Ecto neural progenitor cell (in vitro differentiated cells): Measurements from ENCODE around the gene CD74.
"Not testable (repeated sequence)": the region's sequence is repeated elsewhere in the genome, so short reads cannot be mapped to it uniquely, and the experiment has no call there.

ENCODE experiments used
- DNase-seq: peaks from one replicate; pipeline ENCODE4 v3.0.0-alpha.2; 2018; ENCODE audit warnings: low spot score

CD74 gene

DNA sequence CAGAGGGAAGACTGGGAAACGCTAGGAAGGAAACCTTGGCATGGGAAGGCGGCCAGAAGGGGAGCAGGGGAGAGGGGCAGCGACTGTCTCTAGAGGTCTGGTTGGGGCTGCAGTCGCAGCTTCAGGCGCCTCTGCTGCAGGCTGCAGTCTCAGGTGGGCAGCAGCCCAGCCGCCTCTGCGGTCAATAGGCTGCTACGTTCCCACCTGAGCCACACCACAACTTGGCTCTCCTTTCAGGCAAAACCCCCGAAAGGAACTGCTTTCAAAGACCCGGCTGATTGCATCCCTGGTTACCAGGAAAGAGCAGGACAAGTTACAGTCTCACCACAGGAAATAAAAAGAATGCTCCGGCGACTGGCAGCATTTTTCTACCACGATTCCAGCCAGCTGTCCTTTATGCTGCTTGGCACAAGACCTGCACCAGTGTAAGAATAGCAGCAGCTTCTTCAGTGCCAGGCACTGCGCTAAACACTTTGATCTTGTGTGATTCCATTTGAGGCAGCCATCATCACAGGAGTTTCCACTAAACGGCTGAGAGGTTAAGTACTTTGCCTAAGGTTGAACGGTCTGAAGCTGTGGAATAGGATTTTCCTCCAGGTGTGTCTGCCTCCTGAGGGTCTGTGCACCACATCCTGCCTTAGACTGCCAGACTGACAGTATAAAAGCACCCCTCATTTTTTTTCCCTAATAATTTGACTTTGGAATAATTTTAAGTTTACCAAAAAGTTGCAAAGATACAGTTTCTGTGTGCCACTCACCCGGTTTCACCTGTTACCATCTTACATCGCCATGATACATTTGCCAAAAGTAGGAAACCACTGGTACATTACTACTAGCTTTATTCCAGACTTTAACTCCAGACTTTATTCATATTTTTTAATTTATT is 29.3 kb upstream of the CD74 start:
- DNase-seq = no peak

DNA sequence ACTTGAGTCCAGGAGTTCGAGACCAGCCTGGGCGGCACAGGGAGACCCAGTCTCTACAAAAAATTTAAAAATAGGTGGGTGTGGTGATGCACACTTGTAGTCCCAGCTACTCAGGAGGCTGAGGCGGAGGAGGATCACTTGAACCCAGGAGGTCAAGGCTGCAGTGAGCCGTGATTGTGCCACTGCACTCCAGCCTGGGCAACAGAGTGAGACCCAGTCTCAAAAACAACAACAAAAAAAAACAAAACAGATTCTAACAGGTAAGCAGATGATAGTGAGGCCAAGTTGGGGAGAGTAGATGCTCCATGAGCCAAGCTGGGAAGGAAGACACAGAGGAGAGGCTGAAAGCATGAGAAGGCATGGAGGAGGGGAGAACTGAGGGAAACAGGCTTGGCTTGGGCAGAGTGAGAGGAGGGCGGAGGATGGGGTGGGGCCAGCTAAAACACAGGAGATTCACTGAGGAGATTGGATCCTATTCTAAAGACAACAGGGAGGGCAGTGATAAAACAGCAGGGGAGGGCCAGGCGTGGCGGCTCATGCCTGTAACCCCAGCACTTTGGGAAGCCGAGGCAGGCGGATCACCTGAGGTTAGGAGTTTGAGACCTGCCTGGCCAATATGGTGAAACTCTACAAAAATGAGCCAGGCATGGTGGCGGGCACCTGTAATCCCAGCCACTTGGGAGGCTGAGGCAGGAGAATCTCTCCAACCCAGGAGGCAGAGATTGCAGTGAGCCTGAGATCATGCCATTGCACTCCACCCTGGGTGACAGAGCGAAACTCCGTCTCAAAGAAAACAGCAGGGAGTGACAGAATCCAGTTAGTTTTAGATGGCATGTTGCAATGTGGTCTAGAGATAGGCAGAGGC is 28.5 kb upstream of the CD74 start:
- DNase-seq = no peak

DNA sequence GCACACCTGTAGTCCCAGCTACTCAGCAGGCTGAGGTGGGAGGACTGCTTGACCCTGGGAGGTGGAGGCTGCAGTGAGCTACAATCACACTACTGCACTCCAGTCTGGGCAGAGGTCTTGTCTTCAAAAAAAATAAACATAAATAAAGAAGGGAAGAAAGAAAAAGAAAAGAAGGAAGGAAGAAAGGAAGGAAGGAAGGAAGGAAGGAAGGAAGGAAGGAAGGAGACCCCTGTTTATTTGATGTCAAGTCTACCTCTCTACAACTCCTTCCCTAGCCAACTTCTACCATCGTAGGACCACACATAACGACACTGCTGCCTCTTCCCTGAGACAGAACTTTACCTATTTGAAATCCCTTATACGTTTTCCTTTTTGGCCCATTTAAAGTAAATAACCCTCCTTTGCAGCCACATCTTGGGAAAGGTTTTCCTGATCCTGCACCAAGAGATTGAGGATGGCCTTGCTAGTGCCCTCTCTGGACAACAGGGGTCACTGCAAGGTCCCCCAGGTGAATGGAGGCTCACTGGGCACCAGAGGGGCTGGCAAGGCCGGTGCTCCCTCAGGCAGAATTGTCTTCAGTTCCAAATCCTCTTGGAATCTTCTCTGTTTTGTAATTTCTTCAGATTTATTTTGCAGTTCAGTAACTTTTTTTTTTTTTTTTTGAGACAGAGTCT is 26.3 kb upstream of the CD74 start:
- no peak for DNase-seq

DNA sequence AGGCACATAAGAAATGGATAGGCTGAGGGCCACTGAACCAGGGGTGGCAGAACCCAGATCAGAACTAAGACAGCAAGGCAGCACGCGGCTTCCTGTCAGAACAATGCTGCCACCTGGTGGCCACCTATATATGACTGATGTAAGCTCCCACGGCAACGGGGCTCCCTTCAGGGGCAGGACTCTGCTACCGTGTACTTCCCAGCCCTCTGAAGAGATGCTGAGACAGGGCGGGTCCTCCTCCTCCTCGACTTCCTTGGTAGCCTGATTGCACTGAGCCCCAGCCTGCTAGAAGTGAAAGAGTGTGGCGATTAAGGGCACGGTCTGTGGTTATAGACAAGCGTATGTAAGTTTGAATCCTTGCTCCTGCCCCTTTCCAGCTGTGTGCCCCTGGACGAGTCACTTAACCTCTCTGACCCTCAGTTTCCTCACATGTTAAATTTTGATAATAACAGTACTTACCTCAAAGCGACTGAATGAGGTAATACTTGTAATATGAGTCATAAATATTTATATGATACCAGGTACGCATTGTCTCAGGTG is 23.5 kb upstream of the CD74 start:
- DNase-seq = peak; percentile 89

DNA sequence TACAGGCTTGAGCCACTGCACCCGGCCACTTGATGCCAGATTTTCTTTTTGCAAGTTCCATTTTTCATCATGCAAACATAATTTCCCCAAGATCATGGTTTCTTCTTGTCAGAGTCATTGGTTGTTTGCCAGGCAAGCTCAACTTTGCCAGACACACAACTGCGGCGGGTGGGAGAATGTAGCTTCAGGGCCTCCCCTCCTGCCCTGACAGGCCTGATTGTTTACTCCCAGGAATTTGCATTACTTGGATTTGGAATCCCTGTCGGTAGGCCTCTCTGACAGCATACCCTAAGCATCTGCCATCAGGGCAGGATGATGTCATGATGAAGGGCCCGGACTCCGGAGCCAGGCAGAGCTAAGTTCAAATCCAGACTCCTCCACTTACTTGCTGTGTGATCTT is 21.8 kb upstream of the CD74 start:
- no peak for DNase-seq

DNA sequence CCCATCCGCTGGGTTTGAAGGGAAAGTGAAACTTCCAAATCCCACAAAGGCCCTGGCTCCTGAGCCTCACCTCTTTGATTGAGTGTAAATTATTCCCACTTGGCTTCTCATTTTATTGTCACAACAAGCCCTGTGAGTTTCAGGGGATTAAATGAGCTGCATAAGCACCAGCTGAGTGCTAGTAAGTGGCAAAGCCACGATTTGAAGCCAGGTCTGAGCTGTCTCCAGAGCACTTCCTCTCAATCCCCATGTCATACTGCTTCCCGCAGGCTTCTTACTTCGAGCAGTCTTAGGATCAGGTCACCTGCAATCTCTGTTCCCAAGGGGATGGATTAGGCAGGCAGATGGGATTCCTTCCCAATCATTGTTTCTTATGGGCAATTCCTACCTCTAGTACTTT is 18.9 kb upstream of the CD74 start:
- no peak for DNase-seq

DNA sequence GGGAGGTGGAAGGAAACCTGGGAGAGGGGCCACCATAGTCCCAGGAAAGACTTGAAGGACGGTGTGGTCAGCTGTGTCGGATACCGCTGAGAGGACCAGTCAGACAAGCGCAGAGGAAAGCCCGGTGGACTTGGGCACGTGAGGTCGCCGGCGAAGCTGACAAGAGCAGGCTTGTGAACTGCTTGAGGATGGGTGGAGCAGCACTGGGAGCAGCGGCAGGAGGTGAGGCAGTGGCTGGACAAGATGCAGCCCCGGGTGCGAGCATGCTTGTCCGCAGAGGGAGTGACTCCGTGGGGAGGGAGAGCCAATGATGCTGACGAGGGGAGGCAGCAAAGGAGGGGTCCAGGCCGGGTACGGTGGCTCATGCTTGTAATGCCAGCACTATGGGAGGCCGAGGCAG is 18.3 kb upstream of the CD74 start:
- DNase-seq = no peak

DNA sequence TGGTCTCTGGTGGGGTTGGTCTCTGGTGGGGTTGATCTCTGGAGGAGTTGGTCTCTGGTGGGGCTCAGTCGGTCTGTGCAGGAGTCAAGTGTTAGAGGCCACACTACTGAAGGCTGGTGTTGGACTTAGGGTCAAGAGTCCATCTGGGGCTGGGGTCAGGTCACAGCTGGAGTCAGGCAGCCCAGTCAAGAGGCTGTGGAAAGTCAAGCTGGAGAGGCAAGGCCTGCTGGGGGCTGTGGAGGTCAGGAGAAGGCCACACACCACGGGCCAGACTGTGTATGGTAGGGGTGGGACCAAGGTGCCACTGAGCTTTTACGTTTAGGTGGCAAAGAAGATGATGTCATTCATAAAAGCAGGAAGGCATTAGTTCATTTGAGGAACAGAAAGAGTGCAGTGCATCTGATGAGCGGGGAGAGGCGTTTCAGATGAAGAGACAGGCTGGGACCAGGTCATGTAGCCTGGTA is 16.7 kb upstream of the CD74 start:
- DNase-seq = no peak

DNA sequence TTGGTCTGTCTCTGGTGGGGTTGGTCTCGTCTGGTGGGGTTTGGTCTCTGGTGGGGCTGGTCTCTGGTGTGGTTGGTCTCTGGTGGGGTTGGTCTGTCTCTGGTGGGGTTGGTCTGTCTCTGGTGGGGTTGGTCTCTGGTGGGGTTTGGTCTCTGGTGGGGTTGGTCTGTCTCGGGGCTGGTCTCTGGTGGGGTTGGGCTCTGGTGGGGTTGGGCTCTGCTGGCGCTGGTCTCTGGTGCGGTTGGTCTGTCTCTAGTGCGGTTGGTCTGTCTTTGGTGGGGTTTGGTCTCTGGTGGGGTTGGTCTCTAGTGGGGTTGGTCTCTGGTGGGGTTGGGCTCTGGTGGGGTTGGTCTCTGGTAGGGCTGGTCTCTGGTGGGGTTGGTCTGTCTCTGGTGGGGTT is 16.3 kb upstream of the CD74 start:
- no peak for DNase-seq

DNA sequence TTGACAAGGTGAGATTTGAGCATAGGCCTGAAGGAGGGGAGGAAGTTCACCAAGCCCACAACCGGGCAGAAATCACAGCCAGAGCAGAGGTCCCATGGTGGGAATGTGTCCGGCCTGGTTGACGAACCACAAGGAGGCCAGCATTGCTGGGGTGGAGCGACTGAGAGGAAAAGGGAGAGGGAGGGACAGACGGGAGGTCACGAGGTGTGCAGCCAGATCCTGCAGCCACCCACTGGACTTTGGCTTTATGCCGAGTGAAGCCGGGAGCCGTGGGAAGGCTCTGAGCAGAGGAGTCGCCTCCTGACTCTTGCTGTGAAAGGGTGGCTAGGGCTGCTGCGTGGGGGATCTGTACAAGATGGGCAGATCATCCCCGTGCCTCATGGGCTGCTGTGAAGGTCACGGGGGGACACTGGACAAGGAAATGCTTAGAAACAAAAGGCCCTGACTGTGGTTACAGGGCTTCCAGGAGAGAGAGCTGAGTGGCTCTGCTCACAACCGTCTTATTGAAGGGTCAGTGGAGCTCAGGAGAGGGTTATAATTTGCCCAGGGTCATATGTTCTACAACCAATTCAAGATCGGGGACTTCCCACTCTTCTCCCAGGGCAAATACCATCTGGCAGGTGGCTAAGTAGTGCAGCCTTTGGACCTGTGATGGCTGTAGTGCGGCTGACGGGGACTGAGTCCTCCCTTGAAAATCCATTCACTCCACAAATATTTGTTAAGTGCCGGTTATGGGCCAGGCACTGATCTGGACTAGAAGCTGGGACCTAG is 15.6 kb upstream of the CD74 start:
- DNase-seq = no peak

DNA sequence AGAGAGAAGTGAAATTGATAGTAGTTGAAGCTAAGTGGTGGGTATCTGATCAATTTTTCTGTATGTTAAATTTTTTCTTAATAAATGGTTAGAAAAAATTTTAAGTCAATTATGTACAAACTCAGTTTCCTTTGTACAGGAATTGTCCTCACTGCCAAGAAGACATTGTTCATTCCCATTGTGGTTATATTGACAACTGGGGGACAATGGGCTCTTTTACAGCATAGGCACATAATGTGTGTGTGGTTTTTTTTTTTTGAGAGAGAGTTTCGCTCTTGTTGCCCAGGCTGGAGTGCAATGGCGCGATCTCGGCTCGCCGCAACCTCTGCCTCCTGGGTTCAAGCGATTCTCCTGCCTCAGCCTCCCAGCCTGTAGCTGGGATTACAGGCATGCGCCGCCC is 13.5 kb upstream of the CD74 start:
- not testable (repeated sequence) for DNase-seq

DNA sequence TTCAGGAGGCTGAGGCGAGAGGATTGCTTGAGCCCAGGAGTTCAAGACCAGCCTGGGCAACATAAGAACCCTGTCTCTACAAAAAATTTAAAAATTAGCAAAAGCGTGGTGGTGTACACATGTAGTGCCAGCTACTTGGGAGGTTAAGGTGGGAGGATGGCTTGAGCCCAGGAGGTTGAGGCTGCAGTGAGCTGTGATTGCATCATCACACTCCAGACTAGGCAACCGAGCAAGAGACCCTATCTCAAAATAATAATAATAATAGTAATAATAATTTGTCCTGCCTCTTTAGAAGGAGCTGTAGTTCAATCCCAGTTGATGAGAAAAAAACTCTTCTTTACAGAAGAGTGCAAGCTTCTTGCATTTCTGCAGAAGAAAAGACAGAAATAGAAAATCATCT is 10.0 kb upstream of the CD74 start:
- DNase-seq = no peak

DNA sequence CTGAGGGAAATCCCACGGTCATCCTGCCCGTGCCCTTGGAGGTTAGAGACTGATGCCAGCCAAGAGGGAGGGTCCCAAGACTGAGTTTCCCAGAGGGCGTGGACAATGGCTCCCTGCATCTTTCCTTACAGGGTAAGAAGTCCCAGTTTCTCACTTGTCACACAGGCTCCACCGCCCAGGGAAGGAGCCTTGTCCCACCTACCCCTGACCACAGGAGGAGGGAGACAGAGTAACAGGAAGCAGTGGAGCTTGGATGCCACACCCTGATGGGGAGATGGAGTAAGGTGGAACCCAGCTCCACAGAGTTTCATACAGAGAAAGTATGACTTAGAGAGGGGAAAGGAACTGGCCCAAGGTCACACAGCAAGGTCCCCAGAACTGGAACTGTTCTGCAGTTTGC is 9.4 kb upstream of the CD74 start:
- DNase-seq = no peak

DNA sequence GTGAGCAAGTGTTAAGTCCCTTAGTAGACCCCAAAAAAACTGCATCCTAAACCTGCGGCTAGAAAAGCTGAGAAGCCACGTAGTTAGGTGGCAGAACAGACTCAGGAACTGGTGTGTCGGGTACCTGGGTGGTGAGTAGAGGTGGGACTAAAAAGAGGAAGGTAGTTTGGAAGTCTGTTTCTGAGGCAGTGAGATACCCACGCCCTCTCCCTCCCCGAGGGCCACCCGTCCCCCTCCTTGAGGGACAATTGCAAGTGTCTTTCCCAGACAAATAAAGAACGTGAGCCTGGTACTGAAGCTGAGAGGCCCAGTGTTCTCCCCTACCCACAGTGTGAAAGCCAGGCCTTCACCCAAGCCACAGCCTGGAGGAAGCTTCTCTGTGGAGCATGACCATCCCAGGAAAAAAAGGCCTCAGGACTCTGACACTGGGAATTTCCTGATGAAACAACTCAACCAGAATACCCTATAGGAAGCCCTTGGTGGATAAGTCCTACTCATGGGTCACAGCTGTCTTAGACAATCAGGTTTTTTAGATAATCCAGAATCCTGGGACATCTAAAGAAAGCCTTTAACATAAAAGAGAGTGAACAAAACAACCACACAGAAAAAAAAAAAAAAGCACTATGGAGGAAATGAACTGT is 7.0 kb upstream of the CD74 start:
- no peak for DNase-seq

DNA sequence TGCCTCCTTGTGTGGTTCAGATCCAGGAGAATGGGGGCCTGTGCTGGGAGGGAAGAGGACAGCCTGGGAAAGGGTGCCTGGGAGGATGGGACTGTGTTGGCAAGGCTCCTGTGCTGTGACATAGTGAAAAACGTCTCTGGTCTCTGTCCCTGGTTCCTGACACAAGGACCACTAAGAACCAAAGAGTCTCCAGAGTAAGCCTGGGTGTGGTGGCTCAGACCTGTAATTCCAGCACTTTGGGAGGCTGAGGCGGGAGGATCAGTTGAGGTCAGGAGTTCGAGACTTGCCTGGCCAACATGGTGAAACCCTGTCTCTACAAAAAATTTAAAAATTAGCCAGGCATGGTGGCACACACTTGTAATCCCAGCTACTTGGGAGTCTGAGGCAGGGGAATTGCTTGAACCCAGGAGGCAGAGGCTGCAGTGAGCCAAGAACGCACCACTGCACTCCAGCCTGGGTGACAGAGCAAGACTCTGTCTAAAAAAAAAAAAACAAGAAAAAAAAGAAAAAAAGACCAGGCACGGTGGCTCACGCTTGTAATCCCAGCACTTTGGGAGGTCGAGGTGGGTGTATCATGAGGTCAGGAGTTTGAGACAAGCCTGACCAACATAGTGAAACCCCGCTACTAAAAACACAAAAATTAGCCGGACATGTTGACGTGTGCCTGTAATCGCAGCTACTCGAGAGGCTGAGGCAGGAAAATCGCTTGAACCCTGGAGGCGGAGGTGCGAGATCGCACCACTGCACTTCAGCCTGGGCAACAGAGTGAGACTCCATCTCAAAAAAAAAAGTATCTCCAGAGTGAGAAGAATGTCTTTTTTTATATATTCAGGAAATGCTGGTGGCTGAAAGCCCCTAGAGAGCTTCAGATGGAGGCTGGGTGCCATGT is 1.4 kb upstream of the CD74 start:
- not testable (repeated sequence) for DNase-seq

DNA sequence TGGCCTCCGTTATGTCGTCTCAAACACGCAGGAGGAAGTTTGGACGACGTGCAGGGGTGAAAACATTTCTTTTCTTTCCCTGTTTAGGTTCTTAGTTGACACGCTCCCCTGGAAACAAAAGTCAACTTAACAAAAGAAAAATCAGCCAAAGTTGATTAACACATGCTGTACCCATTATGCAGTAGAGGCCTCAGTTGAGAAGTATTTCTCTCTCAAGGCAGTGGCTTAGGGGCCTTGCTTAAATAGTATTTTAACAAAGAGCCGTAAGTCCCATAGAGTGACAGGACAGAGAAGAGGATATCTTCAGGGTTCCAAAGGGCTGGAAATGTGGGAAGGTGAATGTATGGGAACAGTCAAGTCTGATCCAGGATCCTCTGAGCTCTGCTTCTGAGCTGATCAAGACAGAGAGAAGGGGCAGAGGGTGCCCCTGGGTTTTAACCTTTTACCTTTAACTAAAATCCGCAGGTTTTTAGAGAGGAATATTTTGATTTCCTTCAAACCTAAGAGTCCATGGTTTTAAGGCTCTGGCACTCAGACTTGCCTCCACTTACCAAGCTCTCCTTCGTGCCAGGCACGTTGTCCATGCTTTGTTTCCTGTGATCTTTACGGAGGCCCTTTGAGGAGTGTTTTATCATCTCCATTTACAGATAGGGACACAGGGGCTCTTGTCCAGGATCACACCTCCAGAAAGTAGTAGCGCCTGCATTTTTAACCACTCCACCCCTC is 629 bp upstream of the CD74 start:
- DNase-seq = no peak

DNA sequence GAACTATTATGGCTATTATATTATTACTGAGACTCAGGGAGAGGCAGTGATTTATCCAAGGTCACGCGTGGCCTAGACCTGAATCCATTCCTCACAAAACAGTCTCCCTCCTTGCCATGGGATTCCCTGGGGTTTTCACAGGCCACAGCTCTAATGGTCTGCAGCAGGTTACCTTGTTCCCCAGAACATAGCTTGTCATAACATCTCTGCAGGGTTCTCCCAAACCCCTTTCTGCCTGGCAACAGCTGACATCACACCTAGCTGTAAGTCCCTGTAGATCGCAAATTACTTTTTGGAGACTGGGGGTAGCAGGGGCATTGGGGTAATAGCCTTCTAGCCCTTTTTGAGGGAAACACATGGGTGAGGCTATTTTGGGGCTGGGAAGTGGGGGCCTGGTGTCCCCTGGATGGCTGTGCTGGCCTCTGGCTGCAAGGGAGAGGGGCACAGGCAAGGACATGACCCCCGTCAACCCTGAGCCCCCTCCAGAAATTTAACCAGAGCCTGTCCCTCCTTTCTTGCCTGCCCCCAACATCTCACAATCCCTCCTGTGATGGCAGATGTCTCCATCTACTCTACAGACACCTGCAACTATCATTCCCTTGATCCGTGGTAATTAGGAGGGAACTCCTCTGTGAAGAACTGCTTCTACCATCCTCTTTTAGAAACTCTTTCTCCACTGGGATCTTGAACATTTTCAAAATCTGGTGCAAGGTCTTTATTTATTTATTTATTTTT is 1.3 kb downstream of the CD74 start:
- DNase-seq = no peak

DNA sequence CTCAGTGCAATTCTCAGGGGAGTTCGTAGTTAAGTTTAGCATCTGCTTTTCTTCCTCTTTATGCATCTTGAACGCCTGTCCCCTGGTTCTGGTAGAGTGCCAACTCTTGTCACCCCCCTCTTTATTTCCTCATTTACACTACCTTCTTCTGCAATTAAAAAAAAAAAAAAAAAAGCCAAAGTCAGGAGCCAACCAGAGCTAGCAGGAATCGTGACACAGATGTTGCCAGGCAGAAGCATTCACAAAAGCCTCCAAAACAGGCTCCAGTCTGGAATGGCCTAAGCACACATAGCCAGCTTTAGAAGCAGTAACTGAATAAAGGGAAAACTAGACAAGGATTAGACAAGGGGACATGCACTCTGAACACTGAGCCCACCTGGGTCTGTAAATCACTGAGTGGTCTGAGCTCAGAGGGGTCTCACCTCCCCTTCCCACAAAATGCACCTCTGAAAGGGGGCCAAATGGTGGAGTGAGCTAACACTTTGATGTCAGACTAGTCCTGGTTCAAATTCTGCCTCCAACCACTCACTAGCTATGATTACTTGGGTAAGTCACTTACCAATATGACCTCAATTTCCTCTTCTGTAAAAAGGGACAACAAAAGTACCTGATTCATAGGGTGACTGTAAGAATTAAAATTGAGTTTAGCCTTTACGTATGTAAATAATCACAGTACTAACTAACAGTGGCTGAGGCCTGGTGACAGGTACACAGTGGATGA is 2.0 kb downstream of the CD74 start:
- DNase-seq = no peak
